HUDEP-2 (cell line): ENCODE measurements around the gene S100A5.
"Not testable (repeated sequence)": the region's sequence is repeated elsewhere in the genome, so short reads cannot be mapped to it uniquely, and the experiment has no call there.

Experiments
- DNase-seq, 76 experiments: peaks; one replicate each; lab custom pipeline; 2025; ENCODE audit not compliant: unreplicated experiment in 76 of 76; lab: John Stamatoyannopoulos, UW

S100A5 gene

DNA sequence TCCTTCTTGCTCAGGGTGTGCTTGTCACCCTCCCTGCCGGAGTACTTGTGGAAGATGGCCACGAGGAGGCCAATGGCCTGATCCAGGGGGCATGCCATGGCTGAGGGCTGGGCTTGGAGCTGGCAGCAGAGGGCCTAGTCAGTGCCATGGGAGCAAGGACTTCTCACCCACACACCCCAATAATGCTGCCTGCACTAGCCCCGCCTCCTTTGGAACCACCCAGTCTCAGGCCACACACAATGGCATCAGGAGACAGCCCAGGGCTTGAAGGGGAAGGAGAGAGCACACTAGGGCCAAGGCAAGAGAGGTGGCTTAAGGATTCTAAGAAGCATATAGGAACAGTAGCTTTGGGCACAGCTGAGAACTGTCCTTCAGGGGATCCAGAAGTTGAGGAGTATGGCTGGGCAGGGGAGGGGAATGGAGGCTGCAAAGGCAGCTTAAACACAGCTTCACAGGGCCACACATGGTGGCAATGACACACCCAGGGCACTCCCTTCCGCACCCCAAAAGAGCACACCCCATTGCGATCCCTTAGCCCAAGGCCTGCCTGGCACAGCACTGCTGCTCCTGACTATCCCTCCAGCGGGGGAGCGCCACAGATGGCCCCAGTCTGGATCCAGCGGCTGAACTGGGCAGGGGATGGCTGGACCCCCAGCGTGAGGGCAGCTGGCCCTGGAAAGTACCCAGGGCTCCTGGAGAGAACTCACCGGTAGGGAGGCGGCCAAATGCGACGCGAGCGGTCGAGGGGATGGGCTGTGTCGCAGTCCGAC lies 5.3 kb downstream of the S100A5 start, which contains the start of gene S100A6:
Gene S100A6, minus strand, starts transcription at position 750 of the 770 bp plus-strand sequence. Its CDS starts 652 bp downstream, at position 98.
- DNase-seq = peak in 62 of 76 experiments; percentile 23 to 75 (median 54)

DNA sequence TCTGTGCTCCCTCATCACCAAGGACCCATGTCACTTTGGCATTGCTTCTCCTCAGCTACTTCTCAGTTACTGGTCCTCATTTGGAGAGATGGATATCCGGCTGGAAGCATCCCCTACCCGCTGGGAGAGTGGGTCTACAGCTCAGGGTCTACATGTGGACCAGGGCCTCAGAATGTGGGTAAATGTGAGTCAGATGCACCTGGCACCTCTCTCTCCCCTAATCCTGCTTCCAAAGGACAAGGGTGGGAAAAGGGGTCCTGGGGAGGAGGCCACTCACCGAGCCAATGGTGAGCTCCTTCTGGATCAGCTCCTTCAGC lies 5.9 kb downstream of the S100A5 start:
- no peak for DNase-seq

DNA sequence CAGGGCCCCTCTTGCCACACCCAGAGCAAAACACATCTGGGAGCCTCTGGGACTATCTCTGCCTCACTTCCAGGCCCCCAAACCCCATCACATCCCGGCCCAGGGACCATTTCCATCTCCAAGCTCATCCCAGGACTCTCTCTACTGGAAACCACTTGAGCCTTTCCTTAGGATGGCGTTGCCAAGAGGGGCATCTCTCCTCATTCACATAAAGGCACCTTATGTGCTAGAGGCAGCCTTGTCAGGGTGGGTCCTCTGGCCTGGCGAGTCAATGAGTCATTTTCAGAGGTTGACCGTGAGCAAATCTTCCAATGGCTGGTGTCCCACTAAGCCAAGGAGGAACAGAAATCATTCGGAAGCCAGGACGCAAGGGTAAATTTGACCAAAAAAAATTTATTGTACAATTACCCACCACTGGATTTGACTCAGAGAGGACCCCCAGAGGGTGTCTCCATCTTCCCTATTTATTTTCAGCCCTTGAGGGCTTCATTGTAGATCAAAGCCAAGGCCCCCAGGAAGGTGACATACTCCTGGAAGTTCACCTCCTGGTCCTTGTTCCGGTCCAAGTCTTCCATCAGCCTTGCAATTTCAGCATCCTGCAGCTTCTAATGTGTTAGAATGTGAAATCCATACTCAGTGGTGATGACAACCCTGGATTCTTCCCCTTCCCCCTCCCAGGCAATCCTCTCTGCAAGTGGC lies 6.4 kb downstream of the S100A5 start:
- DNase-seq = peak in 9 of 76 experiments; percentile 18 to 71 (median 45)

DNA sequence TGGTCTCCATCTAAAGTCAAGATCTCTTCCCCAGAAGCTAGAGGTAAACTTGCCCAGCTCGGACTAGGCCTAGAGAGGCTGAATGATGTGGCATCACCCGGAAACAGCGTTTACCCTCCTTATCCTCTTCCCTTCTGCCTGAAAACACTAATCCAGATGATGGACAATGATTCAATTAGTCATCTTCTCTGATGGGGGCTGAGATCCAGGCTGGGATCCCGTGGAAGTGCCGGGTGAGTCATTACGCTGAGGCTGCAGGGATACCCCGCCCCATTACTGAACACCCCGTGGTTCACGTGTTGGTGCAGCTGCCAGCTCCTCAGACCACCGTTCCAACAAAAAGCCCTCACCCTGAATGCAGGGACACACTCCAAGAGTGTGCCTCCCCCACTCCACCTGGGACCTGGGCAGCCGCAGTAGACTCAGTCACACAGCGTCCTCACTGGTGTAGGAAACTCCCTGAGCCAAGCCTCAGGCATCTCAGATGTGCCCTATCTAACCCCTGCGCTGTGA lies 7.0 kb downstream of the S100A5 start:
- peak in 48 of 76 experiments; percentile 23 to 77 (median 54) for DNase-seq

DNA sequence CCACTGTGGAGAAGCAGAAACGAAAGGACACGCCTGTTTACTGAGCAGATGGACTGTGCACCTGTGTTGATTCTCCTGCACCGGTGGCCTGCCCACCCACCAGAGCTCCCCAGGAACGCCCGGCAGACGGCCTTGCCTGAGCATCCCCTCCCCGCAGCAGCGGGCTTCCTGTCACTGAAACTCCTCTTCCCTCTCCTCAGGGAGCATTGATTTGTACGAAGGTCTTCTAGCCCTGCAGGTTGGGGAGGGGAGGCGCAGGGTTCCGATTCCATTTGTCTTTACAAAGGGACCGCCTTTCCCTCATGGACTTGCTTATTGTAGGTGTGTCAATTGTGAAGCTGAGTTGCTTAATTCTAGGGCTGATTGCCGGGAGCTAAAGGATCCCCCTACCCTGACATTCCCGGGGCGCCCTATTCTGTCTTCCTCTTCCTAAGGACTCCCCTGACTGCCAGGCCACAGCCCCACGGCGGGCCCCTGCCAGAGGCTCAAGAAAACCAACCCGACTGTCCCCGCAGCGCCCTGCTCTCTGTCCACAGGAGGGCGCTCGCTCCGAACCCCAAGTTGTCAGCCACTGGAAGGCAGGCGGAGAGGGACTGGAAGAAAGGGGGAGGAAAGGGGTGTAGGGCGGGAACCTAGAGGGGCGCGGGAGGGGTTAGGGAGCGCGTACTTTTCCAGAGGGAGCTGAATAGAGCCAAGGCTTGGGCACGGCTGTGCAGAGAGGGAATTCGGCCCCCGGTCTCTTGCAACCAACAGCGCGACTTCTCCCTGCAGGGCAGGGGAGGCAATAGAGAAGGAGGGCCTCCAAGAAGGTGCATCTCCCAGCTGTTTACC lies 7.8 kb downstream of the S100A5 start:
- peak in 74 of 76 experiments; percentile 19 to 90 (median 78) for DNase-seq

DNA sequence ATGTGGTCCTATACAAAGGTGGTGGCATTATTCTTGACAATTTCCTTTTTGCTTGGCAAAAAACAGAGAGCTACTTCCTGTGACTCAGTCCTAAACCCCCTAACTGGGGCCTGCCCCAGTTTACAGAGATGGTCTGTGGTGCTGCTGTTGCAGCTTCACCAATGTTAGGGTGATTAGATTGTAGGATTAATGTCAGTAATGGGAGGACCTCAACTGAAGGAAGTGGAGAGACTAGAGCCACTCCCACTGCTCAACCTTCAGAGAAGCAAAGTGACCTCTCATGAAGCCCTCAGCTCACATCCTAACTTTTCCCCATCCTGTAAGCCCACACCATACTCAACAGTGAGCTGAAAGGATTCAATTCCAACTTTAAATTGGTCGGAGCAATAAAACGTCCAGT lies 8.6 kb downstream of the S100A5 start:
- DNase-seq = peak in 57 of 76 experiments; percentile 20 to 84 (median 52)

DNA sequence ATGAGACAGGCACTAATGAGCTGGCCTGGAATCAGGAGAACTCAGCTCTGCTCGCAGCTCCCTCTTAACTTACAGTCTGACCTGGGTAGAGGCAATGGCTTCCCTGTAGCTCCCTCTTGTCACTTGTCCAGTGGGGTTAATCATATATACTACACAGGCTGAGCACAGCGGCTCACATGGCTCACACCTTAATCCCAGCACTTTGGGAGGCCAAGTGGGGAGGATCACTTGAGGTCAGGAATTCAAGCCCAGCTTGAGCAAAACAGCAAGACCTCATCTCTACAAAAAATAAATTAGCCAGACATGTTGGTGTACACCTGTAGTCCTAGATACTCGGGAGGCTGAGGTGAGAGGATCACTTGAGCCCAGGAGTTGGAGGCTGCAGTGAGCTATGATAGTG lies 9.1 kb downstream of the S100A5 start:
- peak in 1 of 76 experiments; percentile 0 for DNase-seq

DNA sequence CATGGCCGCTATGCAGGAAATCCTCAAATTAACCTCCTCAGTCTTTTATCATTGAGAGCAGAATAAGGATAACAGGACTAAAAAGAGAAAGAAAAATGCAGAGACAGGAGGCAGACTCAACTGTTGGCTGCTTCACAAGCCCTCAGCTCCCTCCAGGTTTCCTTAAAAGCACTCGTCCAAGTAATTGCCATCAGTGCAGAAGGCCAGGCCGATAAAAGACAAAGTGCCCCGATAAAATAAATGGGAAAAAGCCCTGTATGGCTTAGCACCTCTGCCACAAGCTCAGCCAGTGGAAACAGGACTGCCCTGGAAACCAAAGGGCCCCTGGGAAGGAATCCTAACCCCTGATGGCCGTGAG lies 13.1 kb downstream of the S100A5 start:
- DNase-seq = no peak

DNA sequence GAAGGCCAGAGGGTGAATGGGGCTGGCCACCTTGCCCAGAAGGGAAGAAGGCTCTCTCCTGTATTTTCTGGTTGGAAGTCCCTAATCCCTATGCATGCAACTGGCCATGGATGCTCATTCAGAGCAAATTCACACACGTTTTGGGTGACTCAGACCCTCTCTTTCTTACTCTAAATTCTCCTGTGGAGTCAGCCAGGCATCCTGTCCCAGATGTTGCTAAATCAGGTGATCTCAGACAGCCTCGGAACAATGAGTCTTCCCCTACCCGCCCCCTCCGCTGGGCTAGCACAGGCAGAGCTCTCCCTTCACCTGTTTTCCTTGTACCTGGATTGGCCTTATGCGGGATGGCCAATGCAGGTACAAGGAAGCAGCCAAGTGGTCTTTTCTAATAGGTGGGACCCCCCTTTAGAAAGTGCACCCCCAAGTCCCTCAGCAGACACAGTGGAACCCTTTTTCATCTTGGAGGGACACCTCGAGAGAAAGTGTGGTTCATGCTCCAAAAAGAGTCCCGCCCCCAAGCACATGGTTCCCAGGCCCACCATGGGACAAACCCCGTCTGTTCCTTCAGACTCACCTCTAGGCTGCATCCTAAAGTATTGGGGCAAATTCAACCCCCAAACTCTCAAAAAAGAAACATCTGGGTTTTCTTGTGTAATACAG lies 13.6 kb downstream of the S100A5 start:
- DNase-seq = peak in 2 of 76 experiments; percentile 37 to 48

DNA sequence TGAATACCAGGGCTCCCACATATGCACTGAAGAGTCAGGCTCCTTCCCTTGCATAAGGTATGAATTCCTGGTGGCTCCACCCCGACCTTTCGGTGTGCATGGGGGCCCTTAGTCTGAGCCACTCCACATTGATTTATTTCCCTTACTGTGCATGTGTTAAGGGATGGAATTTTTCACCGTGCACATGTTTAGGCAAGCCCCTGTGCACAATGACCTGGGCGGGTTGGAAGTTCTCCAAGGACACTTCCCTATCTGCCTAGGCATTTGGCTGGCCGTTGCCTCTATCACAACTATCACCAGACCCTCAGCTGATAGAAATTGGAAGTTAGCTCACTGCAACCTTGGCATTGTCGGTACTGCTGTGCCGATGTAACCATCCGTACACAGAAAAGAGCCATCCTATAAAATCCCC lies 14.6 kb downstream of the S100A5 start:
- DNase-seq = peak in 74 of 76 experiments; percentile 39 to 96 (median 85)

DNA sequence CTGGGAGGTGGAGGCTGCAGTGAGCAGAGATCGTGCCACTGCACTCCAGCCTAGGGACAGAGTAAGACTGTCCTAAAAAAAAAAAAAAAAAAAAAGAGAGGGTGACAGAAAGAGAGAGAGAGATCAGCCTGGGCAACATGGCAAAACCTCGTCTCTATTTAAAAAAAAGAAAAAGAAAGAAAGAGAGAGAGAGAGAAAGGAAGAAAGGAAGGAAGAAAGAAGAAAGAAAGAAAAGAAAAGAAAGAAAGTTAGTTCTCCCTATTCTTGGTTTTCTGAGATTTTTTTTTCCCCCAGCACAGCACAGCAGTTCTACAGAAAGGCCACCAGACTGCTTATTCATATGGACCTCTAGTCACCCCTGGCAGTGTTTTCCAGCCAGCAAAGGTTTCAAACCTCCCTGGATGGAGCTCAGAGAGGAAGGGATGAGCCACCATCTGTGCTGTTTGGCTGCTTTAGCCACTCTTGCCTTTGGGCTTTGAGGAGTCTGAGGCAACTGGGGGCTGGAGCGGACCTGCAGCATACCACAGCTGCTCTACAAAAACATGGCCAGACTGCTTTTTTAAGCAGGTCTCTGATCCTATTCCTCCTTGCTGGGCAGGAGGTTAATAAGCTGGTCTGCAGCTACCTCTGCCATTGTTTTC lies 15.5 kb downstream of the S100A5 start:
- DNase-seq = peak in 5 of 76 experiments; percentile 10 to 40 (median 26)

DNA sequence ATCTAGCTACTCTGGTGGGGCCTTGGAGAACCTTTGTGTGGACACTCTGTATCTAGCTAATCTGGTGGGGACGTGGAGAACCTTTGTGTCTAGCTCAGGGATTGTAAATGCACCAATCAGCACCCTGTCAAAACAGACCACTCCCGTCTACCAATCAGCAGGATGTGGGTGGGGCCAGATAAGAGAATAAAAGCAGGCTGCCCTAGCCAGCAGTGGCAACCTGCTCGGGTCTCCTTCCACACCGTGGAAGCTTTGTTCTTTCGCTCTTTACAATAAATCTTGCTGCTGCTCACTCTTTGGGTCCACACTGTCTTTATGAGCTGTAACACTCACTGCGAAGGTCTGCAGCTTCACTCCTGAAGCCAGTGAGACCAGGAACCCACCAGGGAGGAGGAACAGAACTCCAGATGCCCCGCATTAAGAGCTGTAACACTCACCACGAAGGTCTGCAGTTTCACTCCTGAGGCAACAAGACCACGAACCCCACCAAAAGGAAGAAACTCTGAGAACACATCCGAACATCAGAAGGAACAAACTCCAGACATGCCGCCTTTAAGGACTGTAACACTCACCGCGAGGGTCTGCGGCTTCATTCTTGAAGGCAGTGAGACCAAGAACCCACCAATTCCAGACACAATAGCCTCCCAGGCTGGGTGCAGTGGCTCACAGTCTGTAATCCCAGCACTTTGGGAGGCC lies 18.2 kb downstream of the S100A5 start:
- DNase-seq = peak in 5 of 76 experiments; percentile 10 to 24 (median 13)

DNA sequence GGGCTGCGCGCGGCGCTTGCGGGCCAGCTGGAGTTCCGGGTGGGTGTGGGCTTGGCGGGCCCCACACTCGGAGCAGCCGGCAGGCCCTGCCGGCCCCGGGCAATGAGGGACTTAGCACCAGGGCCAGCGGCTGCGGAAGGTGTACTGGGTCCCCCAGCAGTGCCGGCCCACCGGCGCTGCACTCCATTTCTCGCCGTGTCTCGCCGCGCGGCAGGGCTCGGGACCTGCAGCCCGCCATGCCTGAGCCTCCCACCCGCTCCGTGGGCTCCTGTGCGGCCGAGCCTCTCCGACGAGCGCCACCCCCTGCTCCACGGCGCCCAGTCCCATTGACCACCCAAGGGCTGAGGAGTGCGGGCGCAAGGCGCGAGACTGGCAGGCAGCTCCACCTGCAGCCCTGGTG lies 18.9 kb downstream of the S100A5 start:
- not testable (repeated sequence) for DNase-seq

DNA sequence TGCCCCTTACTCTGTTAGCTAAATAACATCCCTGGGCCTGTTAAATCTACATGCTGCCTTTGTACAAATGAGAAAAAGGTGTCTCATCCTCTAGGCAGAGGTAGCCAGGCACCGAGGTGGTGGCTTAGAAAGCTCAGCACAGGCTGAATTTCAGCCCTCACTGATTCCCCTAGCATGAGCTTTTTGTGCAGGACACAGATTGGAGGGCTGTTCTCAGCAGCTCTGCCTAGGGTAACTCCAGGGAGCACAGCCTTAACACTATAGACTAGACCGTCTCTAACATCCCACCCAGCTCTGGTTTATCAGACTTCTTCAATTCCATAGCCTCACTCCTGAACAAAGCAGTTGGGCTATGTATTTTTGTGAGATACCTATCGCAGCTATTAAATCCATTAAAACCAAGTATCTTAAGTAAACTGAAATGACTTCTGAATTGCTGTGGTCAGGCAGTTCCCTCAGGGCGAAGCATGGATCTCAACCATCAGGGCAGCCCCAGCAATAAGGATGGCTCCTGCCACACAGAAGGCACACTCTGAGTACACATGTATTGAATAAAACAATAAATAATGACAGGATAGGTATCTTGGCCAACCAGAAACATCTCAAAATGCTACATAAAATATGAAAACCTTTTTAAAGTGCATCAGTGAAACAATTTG lies 19.8 kb downstream of the S100A5 start:
- peak in 1 of 76 experiments; percentile 1 for DNase-seq

DNA sequence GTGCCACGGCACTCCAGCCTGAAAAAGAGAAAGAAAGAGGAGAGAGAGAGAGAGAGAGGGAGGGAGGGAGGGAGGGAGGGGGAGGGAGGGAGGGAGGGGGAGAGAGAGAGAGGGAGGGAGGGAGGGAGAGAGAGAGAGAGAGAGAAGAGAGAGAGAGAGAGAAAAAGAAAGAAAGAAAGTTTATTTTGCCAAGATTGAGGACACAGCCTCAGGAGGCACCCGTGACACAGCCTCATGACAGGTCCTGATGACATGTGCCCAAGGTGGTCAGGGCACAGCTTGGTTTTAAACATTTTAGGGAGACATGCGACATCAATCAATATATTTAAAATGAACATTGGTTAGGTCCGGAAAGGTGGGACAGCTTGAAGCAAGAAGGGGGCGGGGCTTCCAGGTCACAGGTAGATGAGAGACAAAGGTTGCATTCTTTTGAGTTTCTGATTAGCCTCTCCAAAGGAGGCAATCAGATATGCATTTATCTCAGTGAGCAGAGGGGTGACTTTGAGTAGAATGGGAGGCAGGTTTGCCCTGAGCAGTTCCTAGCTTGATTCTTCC lies 20.5 kb downstream of the S100A5 start:
- DNase-seq = peak in 1 of 76 experiments; percentile 15

DNA sequence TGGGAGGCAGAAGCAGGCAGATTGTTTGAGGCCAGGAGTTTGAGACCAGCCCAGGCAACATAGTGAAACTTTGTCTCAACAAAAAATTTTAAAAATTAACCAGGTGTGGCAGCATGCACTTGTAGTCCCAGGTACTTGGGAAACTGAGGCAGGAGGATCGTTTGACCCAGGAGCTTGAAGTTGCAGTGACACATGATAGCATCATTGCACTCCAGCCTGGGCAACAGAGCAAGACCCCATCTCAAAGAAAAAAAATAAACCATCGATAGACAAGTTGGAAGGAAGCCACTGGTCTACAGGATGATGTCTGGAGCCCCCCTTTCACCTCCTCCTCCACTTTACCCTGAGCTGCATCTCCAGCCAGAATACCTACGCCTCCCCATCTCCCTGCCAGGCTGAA lies 21.5 kb downstream of the S100A5 start:
- DNase-seq = no peak

DNA sequence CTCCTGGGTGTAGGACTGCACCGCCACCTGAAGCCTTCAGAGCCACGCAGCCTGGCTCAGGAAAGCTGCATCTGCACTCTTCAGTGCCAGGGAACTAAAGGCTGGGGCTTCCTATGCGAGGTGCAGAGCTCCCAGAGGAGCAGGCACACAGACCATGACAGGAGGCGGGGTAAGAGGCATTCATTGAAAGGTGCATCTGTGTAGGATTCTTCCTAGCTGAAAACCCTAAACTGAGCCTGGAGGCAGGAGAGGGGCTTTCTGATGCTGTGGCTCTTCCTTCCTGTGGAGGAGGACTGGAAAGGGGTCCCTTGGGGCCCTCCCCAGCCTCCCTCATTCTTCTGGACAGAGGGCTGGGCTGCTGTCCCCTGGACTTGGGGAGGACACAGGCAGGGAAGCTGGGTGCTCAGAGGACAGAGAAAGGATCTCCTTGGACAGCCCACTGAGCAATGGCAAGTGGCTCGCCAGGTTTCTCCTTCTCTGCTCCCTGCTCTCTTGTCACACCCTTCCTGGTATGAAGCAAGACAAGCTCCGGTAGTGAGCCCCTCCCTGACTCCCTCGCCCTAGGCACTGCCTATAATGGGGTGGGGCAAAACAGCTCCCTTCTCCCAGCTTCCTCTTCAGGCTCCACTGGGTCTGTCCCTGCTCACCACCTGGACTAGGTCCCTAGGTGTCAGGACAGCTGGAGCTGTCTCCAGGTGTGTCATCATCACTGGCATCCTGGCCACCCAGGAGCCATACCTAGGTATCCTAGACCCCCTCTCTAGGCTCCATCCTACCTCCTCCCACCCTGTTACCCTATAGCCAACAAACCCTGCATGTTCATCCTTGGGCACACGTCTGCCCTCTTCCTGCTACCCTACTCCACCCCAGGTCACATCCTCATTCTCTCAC lies 25.0 kb downstream of the S100A5 start:
- DNase-seq = peak in 66 of 76 experiments; percentile 10 to 77 (median 49)
